HK-2 (cell line): ENCODE data around the gene SMYD1.

Experiments used
- DNase-seq: peaks from one replicate; pipeline ENCODE4 v3.0.0-alpha.2; 2018; ENCODE audit not compliant: unreplicated experiment

SMYD1 gene

GRCh38 chr2:88122141-88122884 is 54.7 kb downstream of the SMYD1 start:
- no peak for DNase-seq

- no peak for DNase-seq
Measured at GRCh38 chr2:88123164-88123974, 55.7 kb downstream of the SMYD1 start.

GRCh38 chr2:88123975-88124917 is 56.6 kb downstream of the SMYD1 start:
- DNase-seq = no peak

GRCh38 chr2:88125344-88125923 is 57.8 kb downstream of the SMYD1 start:
- no peak for DNase-seq

GRCh38 chr2:88125924-88126771 is 58.5 kb downstream of the SMYD1 start:
- no peak for DNase-seq

- DNase-seq = no peak
Measured at GRCh38 chr2:88126772-88127637, 59.4 kb downstream of the SMYD1 start.

GRCh38 chr2:88127638-88127887 is 59.9 kb downstream of the SMYD1 start:
- DNase-seq = no peak

- DNase-seq = no peak
Measured at GRCh38 chr2:88127888-88128653, 60.4 kb downstream of the SMYD1 start, which contains the start of gene FABP1. Gene FABP1 (minus strand): TSS chr2:88128062. CDS start chr2:88128017, 45 bp downstream.

GRCh38 chr2:88128654-88129312 is 61.2 kb downstream of the SMYD1 start:
- DNase-seq = no peak

- DNase-seq = no peak
Measured at GRCh38 chr2:88129313-88129959, 61.8 kb downstream of the SMYD1 start.

GRCh38 chr2:88131201-88131998 is 63.8 kb downstream of the SMYD1 start:
- DNase-seq = no peak

- DNase-seq = no peak
Measured at GRCh38 chr2:88131999-88132368, 64.4 kb downstream of the SMYD1 start.

- no peak for DNase-seq
Measured at GRCh38 chr2:88133875-88134274, 66.2 kb downstream of the SMYD1 start.

GRCh38 chr2:88136817-88137216 is 69.2 kb downstream of the SMYD1 start:
- no peak for DNase-seq

GRCh38 chr2:88137833-88138232 is 70.2 kb downstream of the SMYD1 start:
- DNase-seq = no peak

GRCh38 chr2:88139203-88139702 is 71.6 kb downstream of the SMYD1 start:
- DNase-seq = no peak

- DNase-seq = no peak
Measured at GRCh38 chr2:88139804-88140203, 72.2 kb downstream of the SMYD1 start.
